Measurements from ENCODE around the gene CAMTA1. TPM values are rescaled to one million over a fixed set of nuclear protein-coding genes. Genes with fewer than 3 reads are reported as not detected.

Gene CAMTA1
- total RNA-seq, 2 donors from 2014 or later = 105 to 113 TPM

GRCh38 chr1:7485826-7486225 lies 700.6 kb downstream of the CAMTA1 start:
- no peaks in the 10 kb centered on the region for H3K27me3 ChIP-seq (replicated peaks; ENCODE audit: insufficient read depth)
- no peak overlapping the region for H3K4me3 ChIP-seq
- H3K36me3 ChIP-seq = no peaks in the 10 kb centered on the region
- H3K9me3 ChIP-seq = no peaks in the 10 kb centered on the region
- ATAC-seq (ENCODE audit: insufficient number of reproducible peaks, low FRiP score, low read depth) (no peak), DNase-seq (ENCODE audit: low spot score) (no peak)
- no peaks in the 10 kb centered on the region for H3K4me1 ChIP-seq (ENCODE audit: control insufficient read depth in 1 of 2, low read depth in 2 of 2)
- TF ChIP-seq CTCF (IDR thresholded peaks at IDR 0.05) = no peak
- H3K27ac ChIP-seq = no peak overlapping the region

GRCh38 chr1:7487766-7488474 lies 702.7 kb downstream of the CAMTA1 start:
- Histone ChIP-seq H3K9me3 (no peaks in the 10 kb centered on the region), H3K4me1 (ENCODE audit: control insufficient read depth in 1 of 2, low read depth in 2 of 2) (no peaks in the 10 kb centered on the region), H3K27me3 (replicated peaks; ENCODE audit: insufficient read depth) (no peaks in the 10 kb centered on the region), H3K27ac (no peak overlapping the region), H3K36me3 (no peaks in the 10 kb centered on the region), H3K4me3 (no peak overlapping the region)
- ATAC-seq (ENCODE audit: insufficient number of reproducible peaks, low FRiP score, low read depth) = no peak
- no peak for TF ChIP-seq CTCF (IDR thresholded peaks at IDR 0.05)
- no peak for DNase-seq (ENCODE audit: low spot score)

GRCh38 chr1:7488475-7488842 lies 703.2 kb downstream of the CAMTA1 start:
- ATAC-seq (ENCODE audit: insufficient number of reproducible peaks, low FRiP score, low read depth) (no peak), DNase-seq (ENCODE audit: low spot score) (no peak)
- Histone ChIP-seq H3K4me3 (no peak overlapping the region), H3K27me3 (replicated peaks; ENCODE audit: insufficient read depth) (no peaks in the 10 kb centered on the region), H3K36me3 (no peaks in the 10 kb centered on the region), H3K9me3 (no peaks in the 10 kb centered on the region), H3K4me1 (ENCODE audit: control insufficient read depth in 1 of 2, low read depth in 2 of 2) (no peaks in the 10 kb centered on the region), H3K27ac (no peak overlapping the region)
- TF ChIP-seq CTCF (IDR thresholded peaks at IDR 0.05) = no peak

- ATAC-seq (ENCODE audit: insufficient number of reproducible peaks, low FRiP score, low read depth) (no peak), DNase-seq (ENCODE audit: low spot score) (no peak)
- H3K27me3 ChIP-seq (replicated peaks; ENCODE audit: insufficient read depth) = no peaks in the 10 kb centered on the region
- H3K9me3 ChIP-seq = no peaks in the 10 kb centered on the region
- no peaks in the 10 kb centered on the region for H3K4me1 ChIP-seq (ENCODE audit: control insufficient read depth in 1 of 2, low read depth in 2 of 2)
- TF ChIP-seq CTCF (IDR thresholded peaks at IDR 0.05) = no peak
- H3K36me3 ChIP-seq = no peaks in the 10 kb centered on the region
- H3K4me3 ChIP-seq = no peak overlapping the region
- no peak overlapping the region for H3K27ac ChIP-seq
Measured at GRCh38 chr1:7489586-7489985, 704.3 kb downstream of the CAMTA1 start.

- Histone ChIP-seq H3K27ac (no peak overlapping the region), H3K4me1 (ENCODE audit: control insufficient read depth in 1 of 2, low read depth in 2 of 2) (no peaks in the 10 kb centered on the region), H3K4me3 (no peak overlapping the region), H3K9me3 (no peaks in the 10 kb centered on the region), H3K27me3 (replicated peaks; ENCODE audit: insufficient read depth) (no peaks in the 10 kb centered on the region), H3K36me3 (no peaks in the 10 kb centered on the region)
- ATAC-seq (ENCODE audit: insufficient number of reproducible peaks, low FRiP score, low read depth) = no peak
- TF ChIP-seq CTCF (IDR thresholded peaks at IDR 0.05) = no peak
- no peak for DNase-seq (ENCODE audit: low spot score)
Measured at GRCh38 chr1:7490576-7490975, 705.3 kb downstream of the CAMTA1 start.
